Uterus (tissue), 2 donors: ENCODE data around the gene TAF13.

Source experiments
- CTCF ChIP-seq, 4 experiments: fragments of 200-600 bp in 2 of 4; fragments of 450-650 bp in 2 of 4; sonication (generic) in 2 of 4; IDR thresholded peaks; one replicate each; pipeline ENCODE4 v1.5.1; 2016 to 2019; ENCODE audit warnings: antibody characterized with exemption in 4 of 4, mild to moderate bottlenecking in 2 of 4, moderate library complexity in 1 of 4
- POLR2A ChIP-seq, 2 donors: fragments of 450-650 bp; IDR thresholded peaks; one replicate each; pipeline ENCODE4 v1.6.1; 2016; ENCODE audit warnings: antibody characterized with exemption in 2 of 2, mild to moderate bottlenecking in 1 of 2, moderate library complexity in 1 of 2

GRCh38 chr1:109112652-109113285 is 37.0 kb upstream of the TAF13 start:
- TF ChIP-seq POLR2A (IDR thresholded peaks at IDR 0.05) (no peak), CTCF (IDR thresholded peaks at IDR 0.05) (peak; percentile 80 to 92 (median 88))
